ENCODE data around the gene ABCB8.
"Not testable (repeated sequence)": the region's sequence is repeated elsewhere in the genome, so short reads cannot be mapped to it uniquely, and the experiment has no call there.

The ABCB8 gene

GRCh38 chr7:150998341-150998740 is 29.9 kb upstream of the ABCB8 start:
- DNase-seq: no peak

GRCh38 chr7:150999001-150999400 is 29.2 kb upstream of the ABCB8 start:
- DNase-seq: no peak

- no peak for DNase-seq
These were observed 28.6 kb upstream of the ABCB8 start for GRCh38 chr7:150999497-151000230.

- DNase-seq: no peak
These were observed 27.3 kb upstream of the ABCB8 start for GRCh38 chr7:151000897-151001495.

- no peak for DNase-seq
These were observed 26.7 kb upstream of the ABCB8 start for GRCh38 chr7:151001546-151001945.

GRCh38 chr7:151003572-151003971 is 24.7 kb upstream of the ABCB8 start:
- no peak for DNase-seq

- DNase-seq: no peak
These were observed 22.7 kb upstream of the ABCB8 start for GRCh38 chr7:151005566-151005965.

- DNase-seq: no peak
These were observed 21.5 kb upstream of the ABCB8 start for GRCh38 chr7:151006590-151007300.

- no peak for DNase-seq
These were observed 20.8 kb upstream of the ABCB8 start for GRCh38 chr7:151007469-151007898.

GRCh38 chr7:151008143-151008510 is 20.1 kb upstream of the ABCB8 start:
- DNase-seq: no peak

- no peak for DNase-seq
These were observed 19.5 kb upstream of the ABCB8 start for GRCh38 chr7:151008511-151009323.

GRCh38 chr7:151009327-151010036 is 18.8 kb upstream of the ABCB8 start:
- no peak for DNase-seq

- no peak for DNase-seq
These were observed 18.3 kb upstream of the ABCB8 start for GRCh38 chr7:151010037-151010306.

GRCh38 chr7:151010307-151011096 is 17.7 kb upstream of the ABCB8 start:
- no peak for DNase-seq

GRCh38 chr7:151011097-151011409 is 17.2 kb upstream of the ABCB8 start:
- no peak for DNase-seq

GRCh38 chr7:151011616-151012015 is 16.6 kb upstream of the ABCB8 start:
- not testable (repeated sequence) for DNase-seq

GRCh38 chr7:151012031-151012692 is 16.1 kb upstream of the ABCB8 start:
- DNase-seq: no peak

- DNase-seq: peak; percentile 12
These were observed 15.3 kb upstream of the ABCB8 start for GRCh38 chr7:151012911-151013347.

GRCh38 chr7:151013356-151013732 is 14.9 kb upstream of the ABCB8 start:
- DNase-seq: no peak

GRCh38 chr7:151013733-151014497 is 14.3 kb upstream of the ABCB8 start:
- DNase-seq: no peak

- no peak for DNase-seq
These were observed 13.3 kb upstream of the ABCB8 start for GRCh38 chr7:151014950-151015349.
